ENCODE data around the gene RNFT2.

- TF ChIP-seq CTCF (IDR thresholded peaks at IDR 0.05) (no peak), POLR2A (IDR thresholded peaks at IDR 0.05) (no peak)
Measured at GRCh38 chr12:116777245-116777644, 39.1 kb downstream of the RNFT2 start.

All from esophagus squamous epithelium (tissue), 4 donors.